ENCODE measurements around the gene DDX39B.
A peak's percentile ranks its signal among the peaks of the same experiment; 100 is the strongest.

DDX39B gene

GRCh38 chr6:31575335-31575901 is 33.6 kb upstream of the DDX39B start, which contains the start of gene TNF:
TSS of gene TNF (plus strand) at chr6:31575565. CDS start at chr6:31575742, 177 bp downstream.
- DNase-seq (ENCODE audit: low spot score) = no peak

DNA sequence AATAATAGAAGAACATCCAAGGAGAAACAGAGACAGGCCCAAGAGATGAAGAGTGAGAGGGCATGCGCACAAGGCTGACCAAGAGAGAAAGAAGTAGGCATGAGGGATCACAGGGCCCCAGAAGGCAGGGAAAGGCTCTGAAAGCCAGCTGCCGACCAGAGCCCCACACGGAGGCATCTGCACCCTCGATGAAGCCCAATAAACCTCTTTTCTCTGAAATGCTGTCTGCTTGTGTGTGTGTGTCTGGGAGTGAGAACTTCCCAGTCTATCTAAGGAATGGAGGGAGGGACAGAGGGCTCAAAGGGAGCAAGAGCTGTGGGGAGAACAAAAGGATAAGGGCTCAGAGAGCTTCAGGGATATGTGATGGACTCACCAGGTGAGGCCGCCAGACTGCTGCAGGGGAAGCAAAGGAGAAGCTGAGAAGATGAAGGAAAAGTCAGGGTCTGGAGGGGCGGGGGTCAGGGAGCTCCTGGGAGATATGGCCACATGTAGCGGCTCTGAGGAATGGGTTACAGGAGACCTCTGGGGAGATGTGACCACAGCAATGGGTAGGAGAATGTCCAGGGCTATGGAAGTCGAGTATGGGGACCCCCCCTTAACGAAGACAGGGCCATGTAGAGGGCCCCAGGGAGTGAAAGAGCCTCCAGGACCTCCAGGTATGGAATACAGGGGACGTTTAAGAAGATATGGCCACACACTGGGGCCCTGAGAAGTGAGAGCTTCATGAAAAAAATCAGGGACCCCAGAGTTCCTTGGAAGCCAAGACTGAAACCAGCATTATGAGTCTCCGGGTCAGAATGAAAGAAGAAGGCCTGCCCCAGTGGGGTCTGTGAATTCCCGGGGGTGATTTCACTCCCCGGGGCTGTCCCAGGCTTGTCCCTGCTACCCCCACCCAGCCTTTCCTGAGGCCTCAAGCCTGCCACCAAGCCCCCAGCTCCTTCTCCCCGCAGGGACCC is 32.6 kb upstream of the DDX39B start:
- DNase-seq (ENCODE audit: low spot score) = no peak

GRCh38 chr6:31573239-31574105 is 31.7 kb upstream of the DDX39B start:
- DNase-seq (ENCODE audit: low spot score) = no peak

GRCh38 chr6:31572041-31572911 is 30.5 kb upstream of the DDX39B start, which contains the start of gene LTA:
TSS of gene LTA (plus strand) at chr6:31572289. CDS start at chr6:31572743, 454 bp downstream.
- no peak for DNase-seq (ENCODE audit: low spot score)

GRCh38 chr6:31569861-31570536 is 28.2 kb upstream of the DDX39B start:
- DNase-seq (ENCODE audit: low spot score) = no peak

DNA sequence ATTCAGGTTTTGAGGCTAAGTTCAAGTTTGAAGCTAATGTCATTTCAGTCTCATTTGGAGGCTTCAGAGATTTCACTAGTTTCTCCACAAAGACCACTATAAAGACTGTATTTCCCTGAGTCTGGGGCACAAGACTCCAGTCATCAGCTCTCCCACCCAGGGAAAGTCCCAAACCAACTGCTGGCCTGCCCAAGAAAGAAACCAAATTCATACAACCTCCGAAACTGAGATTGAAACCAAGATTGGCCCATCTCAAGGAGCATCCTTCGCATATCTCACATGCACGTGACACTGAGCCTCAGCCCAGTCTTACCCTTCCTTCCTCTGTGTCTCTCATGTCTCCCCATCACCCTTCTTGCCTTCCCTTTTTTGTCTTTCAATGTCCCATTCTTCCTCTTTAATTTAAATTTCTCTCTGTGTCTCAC is 26.7 kb upstream of the DDX39B start:
- DNase-seq (ENCODE audit: low spot score) = no peak

DNA sequence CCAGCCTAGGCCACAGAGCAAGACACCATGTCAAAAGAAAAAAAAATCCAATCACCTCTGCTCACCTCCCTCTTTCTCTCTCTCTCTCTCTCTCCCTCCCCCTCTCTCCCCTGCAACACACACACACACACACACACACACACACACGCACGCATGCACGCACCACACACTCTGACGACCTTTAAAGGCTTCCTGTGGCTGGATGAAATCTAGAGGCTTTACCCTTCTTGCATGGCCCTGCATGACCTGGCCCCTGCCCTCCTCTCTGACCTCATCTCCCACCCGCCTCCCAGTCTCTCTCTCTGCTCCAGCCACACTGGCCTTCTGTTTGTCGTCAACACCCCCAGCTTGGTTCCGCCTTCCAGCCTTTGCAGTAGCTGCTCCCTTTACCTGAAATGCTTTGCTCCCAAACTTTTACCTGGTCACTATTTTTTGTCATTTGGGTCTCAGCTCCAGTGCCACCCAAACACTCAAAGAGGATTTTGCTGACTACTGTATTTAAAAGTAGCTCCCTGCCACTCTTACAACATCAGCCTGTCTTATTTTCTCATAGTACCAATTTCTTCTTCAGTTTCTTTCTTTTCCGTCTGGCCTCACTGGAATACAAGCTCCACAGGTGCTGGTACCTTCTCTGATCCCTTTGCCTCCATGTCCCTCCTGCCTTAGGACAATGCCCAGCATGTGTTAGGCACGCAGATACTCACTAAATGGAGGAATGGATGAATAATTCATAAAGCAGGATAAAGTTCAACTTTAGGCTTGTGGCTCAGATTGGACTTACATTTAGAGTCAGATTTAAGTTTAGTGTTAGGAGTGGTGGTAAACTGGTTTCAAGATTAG is 25.9 kb upstream of the DDX39B start:
- no peak for DNase-seq (ENCODE audit: low spot score)

DNA sequence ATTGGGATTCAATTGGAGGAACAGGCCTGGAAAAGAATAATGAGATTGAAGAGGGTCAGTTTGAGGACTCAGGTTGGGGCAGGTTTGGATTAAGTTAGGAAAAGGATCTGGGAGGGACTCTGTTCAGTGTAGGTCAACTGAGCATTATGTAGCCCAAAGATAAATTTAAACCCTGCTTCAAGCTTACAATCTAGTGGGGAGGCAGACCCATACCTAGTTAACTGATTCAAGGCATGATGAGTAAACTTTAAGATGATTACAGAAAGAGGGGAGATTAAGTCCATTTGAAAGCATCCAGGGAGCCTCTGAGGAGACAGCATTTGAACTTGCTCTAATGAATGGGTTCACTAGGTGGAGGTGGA is 18.9 kb upstream of the DDX39B start:
- DNase-seq (ENCODE audit: low spot score) = no peak

DNA sequence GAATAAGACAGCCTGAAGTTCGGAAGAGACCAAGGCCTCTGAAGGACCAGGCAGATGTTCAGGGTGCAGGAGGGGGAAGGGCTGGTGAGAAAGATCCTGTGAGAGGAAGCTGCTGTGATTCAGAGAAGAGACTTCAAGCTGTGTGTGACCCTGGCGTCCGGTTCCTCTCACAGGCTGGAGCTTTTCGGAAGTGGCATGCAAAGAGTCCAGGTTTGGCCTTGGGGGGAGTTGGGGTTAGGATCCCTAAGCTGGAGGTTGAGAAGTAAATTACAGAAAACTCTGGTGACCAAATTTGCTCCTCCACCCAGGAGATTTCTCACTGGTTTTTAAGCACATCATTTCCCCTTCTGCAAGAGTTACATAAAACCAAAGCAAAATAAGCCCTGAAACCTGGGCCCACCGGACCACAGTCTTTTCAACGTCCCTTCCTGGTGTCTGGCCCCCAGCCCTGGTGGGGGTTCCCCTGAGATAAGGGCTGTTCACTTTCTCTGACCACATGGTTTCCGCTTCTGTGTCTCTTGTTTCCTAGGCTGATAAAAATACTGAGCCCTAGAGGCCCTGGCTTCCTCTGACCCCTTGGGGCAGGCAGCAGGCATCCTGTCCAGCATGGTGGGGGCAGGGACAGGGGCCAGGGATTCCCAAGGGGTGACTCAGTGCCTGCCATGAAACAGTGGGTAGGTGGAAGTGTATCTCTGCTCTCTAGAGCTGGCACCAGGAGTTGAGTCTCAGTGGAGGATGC is 18.3 kb upstream of the DDX39B start:
- no peak for DNase-seq (ENCODE audit: low spot score)

DNA sequence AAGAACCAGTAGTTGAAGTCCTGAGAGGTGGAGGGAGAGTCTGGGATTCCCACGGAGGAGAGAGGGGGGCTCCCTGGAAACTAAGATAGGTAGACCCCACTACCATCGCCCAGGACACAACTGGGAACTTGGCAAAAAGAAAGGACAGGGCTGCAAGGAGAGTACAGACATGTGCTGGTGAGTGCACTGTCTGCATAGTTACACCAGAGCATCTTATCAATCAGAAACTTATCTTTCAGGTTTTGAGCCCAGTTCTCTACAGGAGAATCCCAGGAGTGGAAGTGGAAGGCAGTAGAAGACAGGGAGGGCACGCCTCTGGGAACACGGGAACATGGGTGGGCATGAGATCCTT is 17.8 kb upstream of the DDX39B start:
- no peak for DNase-seq (ENCODE audit: low spot score)

DNA sequence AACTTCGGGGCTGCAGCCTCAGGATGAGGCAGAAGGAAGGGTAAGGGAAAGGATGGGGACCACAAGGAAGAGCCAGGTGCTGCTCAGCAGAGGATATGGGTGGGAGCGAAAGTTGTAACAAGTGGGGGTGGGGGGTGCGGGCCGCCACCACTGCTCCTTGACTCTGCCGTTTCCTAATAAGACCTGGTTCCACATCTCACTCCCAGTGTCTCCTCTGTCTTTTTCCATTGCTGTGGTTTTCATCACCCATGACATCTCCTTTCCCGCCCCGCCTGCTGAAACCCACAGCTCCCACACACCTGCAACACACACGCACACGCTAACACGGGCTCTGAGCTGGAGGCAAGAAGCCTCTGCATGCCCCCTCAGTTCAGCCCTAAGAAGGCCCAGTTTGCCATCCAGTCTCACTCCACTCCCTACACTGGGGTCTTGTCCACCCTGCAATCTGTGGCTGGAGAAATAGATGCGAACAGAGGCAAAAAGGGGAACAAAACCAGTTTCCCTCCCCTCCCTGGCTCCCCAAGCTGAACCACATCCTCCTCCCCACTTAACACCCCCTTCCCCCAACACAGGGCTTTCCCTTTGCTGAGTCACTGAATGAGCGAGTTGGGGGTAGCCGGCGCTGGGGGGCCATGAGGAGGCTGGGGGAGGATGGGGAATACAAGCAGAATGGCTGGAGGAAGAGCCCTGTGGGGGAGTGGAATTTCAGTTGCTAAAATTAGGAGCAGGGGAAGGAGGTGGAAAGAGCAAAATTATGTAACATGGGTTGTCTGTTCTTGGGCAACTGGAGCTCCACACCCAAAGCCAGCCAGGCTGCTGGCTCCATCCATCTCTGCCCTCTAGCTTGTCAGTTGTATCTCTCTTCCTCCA is 17.1 kb upstream of the DDX39B start:
- no peak for DNase-seq (ENCODE audit: low spot score)

DNA sequence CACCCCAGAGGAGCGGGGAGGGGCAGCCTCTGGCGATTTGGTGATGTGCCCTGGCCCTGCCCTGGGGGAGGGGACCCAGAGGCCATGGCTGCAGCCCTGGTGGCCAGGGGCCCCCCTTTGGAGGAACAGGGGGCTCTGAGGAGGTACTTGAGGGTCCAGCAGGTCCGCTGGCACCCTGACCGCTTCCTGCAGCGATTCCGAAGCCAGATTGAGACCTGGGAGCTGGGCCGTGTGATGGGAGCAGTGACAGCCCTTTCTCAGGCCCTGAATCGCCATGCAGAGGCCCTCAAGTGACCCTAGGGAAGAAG is 16.5 kb upstream of the DDX39B start:
- no peak for DNase-seq (ENCODE audit: low spot score)

DNA sequence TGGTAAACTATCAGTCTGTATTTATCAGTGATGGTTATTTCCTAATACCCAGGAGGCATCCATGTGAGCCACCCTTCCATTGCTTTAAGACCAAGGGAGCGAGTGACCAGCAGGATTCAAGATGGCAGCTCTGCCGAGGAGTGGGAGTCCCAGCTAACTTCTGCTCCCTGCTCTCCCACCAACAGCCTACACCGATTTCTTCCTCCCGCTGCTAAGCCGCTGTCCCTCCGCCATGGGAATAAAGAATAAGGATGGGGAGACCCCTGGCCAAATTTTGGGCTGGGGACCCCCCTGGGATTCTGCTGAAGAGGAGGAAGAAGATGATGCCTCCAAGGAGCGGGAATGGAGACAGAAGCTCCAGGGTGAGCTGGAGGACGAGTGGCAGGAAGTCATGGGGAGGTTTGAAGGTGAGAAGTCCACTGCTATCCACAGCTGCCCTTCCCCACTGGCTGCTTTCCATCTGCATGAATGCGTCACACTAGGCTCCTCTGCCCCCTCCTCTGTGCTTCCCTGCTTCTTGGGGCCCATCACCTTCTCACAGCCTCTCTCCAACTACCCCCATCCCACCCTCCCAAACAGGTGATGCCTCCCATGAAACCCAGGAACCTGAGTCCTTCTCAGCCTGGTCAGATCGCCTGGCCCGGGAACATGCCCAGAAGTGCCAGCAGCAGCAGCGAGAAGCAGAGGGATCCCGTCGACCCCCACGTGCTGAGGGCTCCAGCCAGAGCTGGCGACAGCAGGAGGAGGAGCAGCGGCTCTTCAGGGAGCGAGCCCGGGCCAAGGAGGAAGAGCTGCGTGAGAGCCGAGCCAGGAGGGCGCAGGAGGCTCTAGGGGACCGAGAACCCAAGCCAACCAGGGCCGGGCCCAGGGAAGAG is 15.9 kb upstream of the DDX39B start:
- DNase-seq (ENCODE audit: low spot score) = no peak

GRCh38 chr6:31556307-31556706 is 14.5 kb upstream of the DDX39B start:
- DNase-seq (ENCODE audit: low spot score) = no peak

DNA sequence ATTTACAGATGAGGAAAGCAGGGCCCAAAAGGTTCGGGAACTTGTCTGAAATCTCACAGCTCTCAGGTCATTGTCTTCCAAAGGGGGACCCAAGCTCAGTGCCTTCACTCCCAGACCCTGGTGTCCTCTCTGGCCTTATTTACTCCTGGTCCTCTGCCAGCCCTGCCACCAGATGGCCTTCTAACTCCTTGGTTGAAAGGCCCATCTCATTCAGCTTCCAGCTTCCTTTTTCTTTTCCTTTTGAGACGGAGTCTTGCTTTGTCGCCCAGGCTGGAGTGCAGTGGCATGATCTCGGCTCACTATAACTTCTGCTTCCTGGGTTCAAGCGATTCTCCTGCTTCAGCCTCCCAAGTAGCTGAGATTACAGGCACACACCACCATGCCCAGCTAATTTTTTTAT is 9.6 kb upstream of the DDX39B start:
- peak; percentile 62 for DNase-seq (ENCODE audit: low spot score)

GRCh38 chr6:31548544-31548873 is 6.7 kb upstream of the DDX39B start:
- DNase-seq (ENCODE audit: low spot score) = no peak

DNA sequence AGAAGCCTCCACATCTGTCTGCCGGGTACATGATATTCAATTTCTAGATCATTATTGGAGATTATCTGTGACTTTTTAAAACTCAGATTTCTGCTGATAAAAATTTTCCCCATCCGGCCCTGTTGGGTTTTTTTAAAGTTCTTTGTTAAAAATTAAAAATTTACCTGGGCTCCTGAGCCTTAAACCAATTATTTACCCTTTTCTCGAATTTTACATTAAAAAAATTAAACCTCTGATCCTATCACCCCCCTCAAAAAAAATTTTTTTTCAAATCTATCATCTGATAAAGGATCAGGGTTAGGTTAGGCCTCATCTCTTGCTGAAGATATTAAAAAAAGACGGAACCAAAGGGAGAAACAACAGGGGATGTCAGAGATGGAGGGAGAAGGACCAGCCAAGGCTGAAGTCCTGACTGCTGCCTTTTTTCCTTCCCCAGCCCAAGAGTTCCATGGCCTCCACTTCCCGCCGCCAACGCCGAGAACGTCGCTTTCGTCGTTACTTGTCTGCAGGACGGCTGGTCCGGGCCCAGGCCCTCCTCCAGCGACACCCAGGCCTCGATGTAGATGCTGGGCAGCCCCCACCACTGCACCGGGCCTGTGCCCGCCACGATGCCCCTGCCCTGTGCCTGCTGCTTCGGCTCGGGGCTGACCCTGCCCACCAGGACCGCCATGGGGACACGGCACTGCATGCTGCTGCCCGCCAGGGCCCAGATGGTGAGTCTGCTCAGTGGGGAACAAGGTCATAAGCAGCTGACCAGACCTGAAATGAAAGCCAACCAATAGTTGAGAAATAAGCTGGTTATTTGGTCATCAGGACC is 6.1 kb upstream of the DDX39B start:
- DNase-seq (ENCODE audit: low spot score) = no peak

All from RKO (cell line).